Activated B cell treated with CpG ODN at 0.5 μM for 24 hours (primary cell): ENCODE data around the gene SGMS2. TPM values are rescaled to one million over a fixed set of nuclear protein-coding genes. Genes with fewer than 3 reads are reported as not detected.

Experiments used
- ATAC-seq: fragments of 200-7000 bp; cut with Tn5 transposase; one replicate; pipeline ENCODE4 v1.10.0; 2021; ENCODE audit warnings: low read depth, mild to moderate bottlenecking, moderate library complexity
- CTCF ChIA-PET: fragments of 350-600 bp; sonication (Branson Sonifier 250); formaldehyde crosslinking; loops from one replicate; lab custom pipeline; 2021; ENCODE audit warnings: antibody characterized with exemption; lab: Charles Lee
- POLR2A ChIA-PET: fragments of 350-600 bp; sonication (Branson Sonifier 250); formaldehyde crosslinking; loops from one replicate; lab custom pipeline; 2021; ENCODE audit warnings: antibody characterized with exemption; lab: Charles Lee
- DNase-seq: peaks from one replicate; pipeline ENCODE4 v3.0.0; 2022
- H3K27ac Mint-ChIP-seq: one replicate; pipeline ENCODE4 v1.8.0; 2020; ENCODE audit warnings: mixed read lengths
- H3K27me3 Mint-ChIP-seq: one replicate; pipeline ENCODE4 v1.8.0; 2021; ENCODE audit warnings: mixed read lengths
- H3K36me3 Mint-ChIP-seq: one replicate; pipeline ENCODE4 v1.8.0; 2021; ENCODE audit warnings: low read depth, mixed read lengths
- H3K4me1 Mint-ChIP-seq: one replicate; pipeline ENCODE4 v1.8.0; 2021; ENCODE audit warnings: mixed read lengths
- H3K4me3 Mint-ChIP-seq: one replicate; pipeline ENCODE4 v1.8.0; 2020; ENCODE audit warnings: mild to moderate bottlenecking, mixed read lengths
- H3K9me3 Mint-ChIP-seq: one replicate; pipeline ENCODE4 v1.8.0; 2020; ENCODE audit warnings: mixed read lengths
- intact Hi-C: fragments of 100-400 bp; cut with micrococcal nuclease; formaldehyde crosslinking; loops from one replicate; pipeline ENCODE4 v1.15.1; 2024
- total RNA-seq: library from RNA; stranded (reverse); gene quantifications from 2 replicates; pipeline ENCODE4 v1.2.3, GENCODE V29; 2022
- TF ChIP-seq, protein P1 (sequence below): fragments of 200-600 bp; IDR thresholded peaks from one replicate; pipeline ENCODE4 v1.8.0; 2022; ENCODE audit warnings: antibody characterized with exemption, mild to moderate bottlenecking

Gene SGMS2
- total RNA-seq, 1 donor from 2014 or later: not detected

DNA sequence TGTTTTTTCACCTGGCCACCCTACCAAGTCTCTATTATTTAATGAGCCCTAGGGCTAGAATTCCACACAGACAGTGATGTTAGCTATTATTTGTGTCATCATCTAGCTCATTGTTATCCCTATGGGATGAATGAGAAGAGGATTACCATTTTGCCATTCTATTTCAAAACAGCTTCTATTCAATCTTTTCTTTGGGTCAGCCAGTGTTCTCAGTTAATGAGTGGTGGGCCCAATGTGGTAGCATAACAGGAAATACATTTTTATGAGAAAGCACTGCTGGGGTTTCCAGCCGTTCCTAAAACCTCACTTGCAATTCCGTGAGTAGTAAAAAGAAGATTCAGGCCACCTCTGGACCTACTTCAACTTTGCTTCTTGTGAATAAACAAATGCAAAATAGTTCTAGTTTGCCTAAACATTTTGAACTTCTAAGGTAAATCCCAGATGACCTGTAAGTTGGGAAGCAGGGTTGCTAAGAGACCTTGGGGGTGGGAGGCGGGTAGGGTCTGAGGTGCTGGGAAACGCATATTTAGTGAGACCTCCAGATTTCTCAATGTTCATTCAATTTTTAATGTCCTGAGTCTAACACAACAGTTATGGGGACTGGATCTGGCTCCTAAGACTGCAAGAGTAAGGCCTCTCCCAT is 81.8 kb downstream of the SGMS2 start:
- intact Hi-C loops: no loop called here
- Mint-ChIP-seq H3K27ac (no peak overlapping the region), H3K9me3 (peaks cover 9% of the 10 kb centered on the region), H3K4me3 (no peak overlapping the region), H3K27me3 (peaks cover 14% of the 10 kb centered on the region), H3K36me3 (no peaks in the 10 kb centered on the region), H3K4me1 (no peaks in the 10 kb centered on the region)
- no peak for DNase-seq
- POLR2A ChIA-PET: no interaction called here
- ATAC-seq: no peak
- CTCF ChIA-PET: no interaction called here
- TF ChIP-seq, protein P1, sequence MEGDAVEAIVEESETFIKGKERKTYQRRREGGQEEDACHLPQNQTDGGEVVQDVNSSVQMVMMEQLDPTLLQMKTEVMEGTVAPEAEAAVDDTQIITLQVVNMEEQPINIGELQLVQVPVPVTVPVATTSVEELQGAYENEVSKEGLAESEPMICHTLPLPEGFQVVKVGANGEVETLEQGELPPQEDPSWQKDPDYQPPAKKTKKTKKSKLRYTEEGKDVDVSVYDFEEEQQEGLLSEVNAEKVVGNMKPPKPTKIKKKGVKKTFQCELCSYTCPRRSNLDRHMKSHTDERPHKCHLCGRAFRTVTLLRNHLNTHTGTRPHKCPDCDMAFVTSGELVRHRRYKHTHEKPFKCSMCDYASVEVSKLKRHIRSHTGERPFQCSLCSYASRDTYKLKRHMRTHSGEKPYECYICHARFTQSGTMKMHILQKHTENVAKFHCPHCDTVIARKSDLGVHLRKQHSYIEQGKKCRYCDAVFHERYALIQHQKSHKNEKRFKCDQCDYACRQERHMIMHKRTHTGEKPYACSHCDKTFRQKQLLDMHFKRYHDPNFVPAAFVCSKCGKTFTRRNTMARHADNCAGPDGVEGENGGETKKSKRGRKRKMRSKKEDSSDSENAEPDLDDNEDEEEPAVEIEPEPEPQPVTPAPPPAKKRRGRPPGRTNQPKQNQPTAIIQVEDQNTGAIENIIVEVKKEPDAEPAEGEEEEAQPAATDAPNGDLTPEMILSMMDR: no peak

DNA sequence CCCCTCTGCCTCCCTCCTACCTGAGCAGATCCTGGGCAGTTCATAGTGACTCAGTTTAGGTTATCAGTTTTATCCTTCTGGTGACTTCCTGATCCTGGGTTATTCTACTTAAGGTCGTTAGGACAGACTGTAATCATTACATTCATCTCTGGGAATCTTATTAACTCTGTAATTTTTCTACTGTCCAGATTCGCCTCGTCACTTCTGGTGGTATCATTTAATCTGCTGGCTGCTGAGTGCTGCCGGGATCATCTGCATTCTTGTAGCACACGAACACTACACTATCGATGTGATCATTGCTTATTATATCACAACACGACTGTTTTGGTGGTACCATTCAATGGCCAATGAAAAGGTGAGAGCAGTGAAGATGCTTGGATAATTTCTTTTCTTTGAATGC is 83.6 kb downstream of the SGMS2 start:
- ATAC-seq: no peak
- Mint-ChIP-seq H3K36me3 (no peaks in the 10 kb centered on the region), H3K9me3 (peaks cover 9% of the 10 kb centered on the region), H3K27ac (no peak overlapping the region), H3K4me1 (peaks cover 2% of the 10 kb centered on the region), H3K27me3 (peaks cover 4% of the 10 kb centered on the region), H3K4me3 (no peak overlapping the region)
- TF ChIP-seq, protein P1: no peak
- ChIA-PET CTCF (no interaction called here), POLR2A (no interaction called here)
- intact Hi-C loops: no loop called here
- no peak for DNase-seq

DNA sequence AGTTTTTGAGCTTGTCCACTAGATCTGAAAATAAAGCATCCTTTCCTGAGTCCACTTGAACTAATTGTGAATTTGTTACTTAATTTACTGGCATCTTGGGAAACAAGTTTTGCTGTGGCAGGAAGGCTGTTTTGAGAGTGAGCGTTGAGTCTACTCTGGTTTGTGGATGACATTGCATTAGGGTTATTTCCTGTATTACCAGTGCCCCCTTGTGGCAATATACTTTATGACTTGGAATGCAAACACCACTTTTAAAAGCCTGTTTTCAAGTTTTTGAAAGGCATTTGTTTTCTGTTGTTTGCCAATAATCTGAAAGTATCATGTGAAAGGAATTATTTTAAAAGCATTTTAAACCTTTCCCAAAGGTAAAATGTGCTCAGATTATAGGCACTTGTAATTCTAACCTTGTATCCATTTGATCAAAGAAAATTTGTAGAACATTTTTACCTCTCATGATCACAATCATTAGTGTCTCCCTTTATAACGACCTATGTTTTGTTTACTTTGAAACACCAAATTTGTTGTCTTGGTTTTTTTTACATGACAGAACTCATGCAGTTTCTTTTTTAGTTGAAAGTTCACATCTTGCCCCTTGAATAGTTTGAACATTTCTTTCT is 88.7 kb downstream of the SGMS2 start:
- Mint-ChIP-seq H3K27ac (no peak overlapping the region), H3K4me1 (peaks cover 2% of the 10 kb centered on the region), H3K9me3 (no peaks in the 10 kb centered on the region), H3K27me3 (peaks cover 1% of the 10 kb centered on the region), H3K4me3 (no peak overlapping the region), H3K36me3 (no peaks in the 10 kb centered on the region)
- POLR2A ChIA-PET: no interaction called here
- intact Hi-C loops: loop anchor here (1.0 kb wide), 2 partner anchors 76 to 155 kb away; partner anchors contain the start of gene HADH
- CTCF ChIA-PET: interaction anchor here (1.1 kb wide), 1 partner anchor 9 kb away, joined by 6 read pairs; no protein-coding TSS in a partner anchor
- ATAC-seq (peak; percentile 75), DNase-seq (no peak)
- TF ChIP-seq, protein P1: peak; percentile 45

DNA sequence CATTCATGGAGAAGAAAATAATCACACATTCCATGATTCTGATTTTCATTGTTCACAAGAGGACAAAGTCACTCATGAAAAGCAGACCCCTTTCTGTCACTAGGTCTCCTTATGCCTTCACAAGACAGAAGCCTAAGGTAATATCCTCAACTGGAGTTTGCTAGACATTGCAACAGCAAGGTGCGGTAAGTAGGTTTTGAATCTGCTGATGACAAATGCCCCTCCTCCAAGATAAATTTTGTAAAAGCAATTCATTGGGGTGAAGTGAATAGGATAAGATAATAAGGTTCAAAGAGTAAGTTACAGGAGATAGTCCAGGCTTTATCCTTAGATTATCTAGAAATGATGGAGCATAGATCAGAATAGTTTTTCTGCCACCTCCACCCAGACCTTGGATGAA is 90.5 kb downstream of the SGMS2 start:
- H3K27ac Mint-ChIP-seq: no peak overlapping the region
- TF ChIP-seq, protein P1: no peak
- ATAC-seq (no peak), DNase-seq (no peak)
- intact Hi-C loops: no loop called here
- H3K36me3 Mint-ChIP-seq: peaks cover 2% of the 10 kb centered on the region
- H3K27me3 Mint-ChIP-seq: peaks cover 7% of the 10 kb centered on the region
- H3K9me3 Mint-ChIP-seq: peaks cover 8% of the 10 kb centered on the region
- POLR2A ChIA-PET: no interaction called here
- CTCF ChIA-PET: interaction anchor here (1.6 kb wide), 1 partner anchor 15 kb away, joined by 3 read pairs; no protein-coding TSS in a partner anchor
- no peak overlapping the region for H3K4me3 Mint-ChIP-seq
- peaks cover 2% of the 10 kb centered on the region for H3K4me1 Mint-ChIP-seq

DNA sequence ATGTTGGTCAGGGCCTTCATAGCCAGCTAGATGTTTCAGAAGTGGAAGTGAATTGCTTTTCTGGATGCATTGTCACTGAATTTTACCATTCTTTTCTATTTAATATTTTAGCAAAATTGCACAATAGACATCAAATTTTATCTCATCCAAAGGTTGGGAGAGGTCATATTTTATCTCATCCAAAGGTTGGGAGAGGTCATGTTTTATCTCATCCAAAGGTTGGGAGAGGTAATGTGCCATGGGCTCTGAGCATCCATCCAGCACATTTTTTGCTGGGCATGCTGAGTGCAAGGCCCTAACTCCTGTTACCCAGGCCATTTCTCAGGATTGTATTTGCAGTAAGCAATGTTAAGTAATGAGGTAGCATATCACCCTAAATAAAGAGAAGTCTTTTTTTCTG is 91.9 kb downstream of the SGMS2 start:
- DNase-seq: no peak
- Mint-ChIP-seq H3K27ac (no peak overlapping the region), H3K27me3 (peaks cover 12% of the 10 kb centered on the region), H3K9me3 (peaks cover 15% of the 10 kb centered on the region), H3K4me1 (peaks cover 2% of the 10 kb centered on the region), H3K4me3 (no peak overlapping the region), H3K36me3 (peaks cover 2% of the 10 kb centered on the region)
- ChIA-PET POLR2A (no interaction called here), CTCF (interaction anchor here (1.6 kb wide), 1 partner anchor 14 kb away, joined by 3 read pairs; no protein-coding TSS in a partner anchor)
- intact Hi-C loops: no loop called here
- TF ChIP-seq, protein P1: no peak
- no peak for ATAC-seq
